HG02943 (cell line): ENCODE measurements around the gene NPHP4.

Experiments used
- ATAC-seq: cut with Tn5 transposase; IDR thresholded peaks from one replicate; pipeline ENCODE4 v1.9.1; 2021; ENCODE audit warnings: mild to moderate bottlenecking, low read depth, moderate library complexity; ENCODE audit not compliant: unreplicated experiment

NPHP4 gene

GRCh38 chr1:5916572-5917280 is 75.5 kb downstream of the NPHP4 start:
- ATAC-seq = no peak

- ATAC-seq = no peak
Observed at GRCh38 chr1:5915587-5916571, 76.3 kb downstream of the NPHP4 start.

GRCh38 chr1:5914676-5915365 is 77.4 kb downstream of the NPHP4 start:
- no peak for ATAC-seq

- no peak for ATAC-seq
Observed at GRCh38 chr1:5913876-5914275, 78.3 kb downstream of the NPHP4 start.

- ATAC-seq = no peak
Observed at GRCh38 chr1:5913078-5913845, 79.0 kb downstream of the NPHP4 start.

GRCh38 chr1:5911871-5912271 is 80.4 kb downstream of the NPHP4 start:
- no peak for ATAC-seq

GRCh38 chr1:5911157-5911556 is 81.1 kb downstream of the NPHP4 start:
- ATAC-seq = no peak

GRCh38 chr1:5910666-5911065 is 81.6 kb downstream of the NPHP4 start:
- no peak for ATAC-seq

GRCh38 chr1:5910276-5910620 is 82.0 kb downstream of the NPHP4 start:
- ATAC-seq = no peak

- no peak for ATAC-seq
Observed at GRCh38 chr1:5909576-5910275, 82.5 kb downstream of the NPHP4 start.

GRCh38 chr1:5908461-5909375 is 83.5 kb downstream of the NPHP4 start:
- ATAC-seq = no peak

- no peak for ATAC-seq
Observed at GRCh38 chr1:5907966-5908365, 84.3 kb downstream of the NPHP4 start.

- ATAC-seq = no peak
Observed at GRCh38 chr1:5907386-5907785, 84.8 kb downstream of the NPHP4 start.

- no peak for ATAC-seq
Observed at GRCh38 chr1:5906966-5907365, 85.3 kb downstream of the NPHP4 start.

- no peak for ATAC-seq
Observed at GRCh38 chr1:5906116-5906515, 86.1 kb downstream of the NPHP4 start.

GRCh38 chr1:5905436-5905835 is 86.8 kb downstream of the NPHP4 start:
- ATAC-seq = no peak

GRCh38 chr1:5904551-5904950 is 87.7 kb downstream of the NPHP4 start:
- no peak for ATAC-seq

GRCh38 chr1:5903680-5904079 is 88.5 kb downstream of the NPHP4 start:
- no peak for ATAC-seq

GRCh38 chr1:5903031-5903430 is 89.2 kb downstream of the NPHP4 start:
- no peak for ATAC-seq
